ENCODE measurements around the gene IKBIP. TPM values are rescaled to one million over a fixed set of nuclear protein-coding genes. Genes with fewer than 3 reads are reported as not detected.

Gene IKBIP
- total RNA-seq, 4 donors from 2014 or later, result 13.2 to 28.4 (median 24.7) TPM

- TF ChIP-seq, protein P1, sequence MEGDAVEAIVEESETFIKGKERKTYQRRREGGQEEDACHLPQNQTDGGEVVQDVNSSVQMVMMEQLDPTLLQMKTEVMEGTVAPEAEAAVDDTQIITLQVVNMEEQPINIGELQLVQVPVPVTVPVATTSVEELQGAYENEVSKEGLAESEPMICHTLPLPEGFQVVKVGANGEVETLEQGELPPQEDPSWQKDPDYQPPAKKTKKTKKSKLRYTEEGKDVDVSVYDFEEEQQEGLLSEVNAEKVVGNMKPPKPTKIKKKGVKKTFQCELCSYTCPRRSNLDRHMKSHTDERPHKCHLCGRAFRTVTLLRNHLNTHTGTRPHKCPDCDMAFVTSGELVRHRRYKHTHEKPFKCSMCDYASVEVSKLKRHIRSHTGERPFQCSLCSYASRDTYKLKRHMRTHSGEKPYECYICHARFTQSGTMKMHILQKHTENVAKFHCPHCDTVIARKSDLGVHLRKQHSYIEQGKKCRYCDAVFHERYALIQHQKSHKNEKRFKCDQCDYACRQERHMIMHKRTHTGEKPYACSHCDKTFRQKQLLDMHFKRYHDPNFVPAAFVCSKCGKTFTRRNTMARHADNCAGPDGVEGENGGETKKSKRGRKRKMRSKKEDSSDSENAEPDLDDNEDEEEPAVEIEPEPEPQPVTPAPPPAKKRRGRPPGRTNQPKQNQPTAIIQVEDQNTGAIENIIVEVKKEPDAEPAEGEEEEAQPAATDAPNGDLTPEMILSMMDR (IDR thresholded peaks at IDR 0.05; ENCODE audit: low read depth), result no peak
Observed at GRCh38 chr12:98580695-98581094, 63.9 kb downstream of the IKBIP start.

- TF ChIP-seq, protein P1 (IDR thresholded peaks at IDR 0.05; ENCODE audit: low read depth), result no peak
Observed at GRCh38 chr12:98579835-98580234, 64.8 kb downstream of the IKBIP start.

DNA sequence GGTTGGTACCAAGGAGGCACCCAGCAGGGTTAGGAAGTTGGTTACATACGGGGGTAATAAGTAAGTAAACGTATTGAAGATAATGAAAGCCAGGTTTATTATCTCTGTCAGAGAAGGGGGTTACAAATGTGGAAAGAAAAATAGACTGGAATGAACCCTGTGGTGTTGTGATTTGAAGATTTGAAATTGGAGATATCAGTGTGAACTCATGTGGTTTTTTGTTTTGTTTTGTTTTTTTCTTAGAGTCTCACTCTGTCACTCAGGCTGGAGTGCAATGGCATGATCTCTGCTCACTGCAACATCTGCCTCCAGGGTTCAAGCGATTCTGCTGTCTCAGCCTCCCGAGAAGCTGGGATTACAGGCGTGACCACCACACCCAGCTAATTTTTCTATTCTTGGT, 65.2 kb downstream of the IKBIP start:
- TF ChIP-seq, protein P1 (IDR thresholded peaks at IDR 0.05; ENCODE audit: low read depth), result no peak

DNA sequence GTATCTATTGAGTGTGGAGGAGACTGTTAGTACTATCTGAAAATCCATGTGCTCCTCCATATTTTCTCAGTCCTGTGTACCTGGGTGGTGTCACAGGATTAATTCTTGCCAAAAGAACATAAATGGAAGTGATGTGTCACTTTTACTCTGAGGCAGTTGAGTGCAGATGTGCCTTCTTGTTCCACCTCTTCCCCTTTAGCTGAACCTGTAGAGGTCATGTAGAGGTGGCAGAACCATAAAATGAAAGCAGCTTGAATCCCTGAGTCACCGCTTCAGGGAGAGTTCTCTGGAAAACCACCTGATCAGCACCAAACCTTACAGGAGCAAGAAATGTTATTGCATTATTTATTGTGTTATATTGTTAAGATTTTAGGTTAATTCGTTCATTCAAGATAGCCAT, 65.8 kb downstream of the IKBIP start:
- TF ChIP-seq, protein P1 (IDR thresholded peaks at IDR 0.05; ENCODE audit: low read depth), result no peak

GRCh38 chr12:98578392-98578791, 66.2 kb downstream of the IKBIP start:
- TF ChIP-seq, protein P1 (IDR thresholded peaks at IDR 0.05; ENCODE audit: low read depth), result no peak

DNA sequence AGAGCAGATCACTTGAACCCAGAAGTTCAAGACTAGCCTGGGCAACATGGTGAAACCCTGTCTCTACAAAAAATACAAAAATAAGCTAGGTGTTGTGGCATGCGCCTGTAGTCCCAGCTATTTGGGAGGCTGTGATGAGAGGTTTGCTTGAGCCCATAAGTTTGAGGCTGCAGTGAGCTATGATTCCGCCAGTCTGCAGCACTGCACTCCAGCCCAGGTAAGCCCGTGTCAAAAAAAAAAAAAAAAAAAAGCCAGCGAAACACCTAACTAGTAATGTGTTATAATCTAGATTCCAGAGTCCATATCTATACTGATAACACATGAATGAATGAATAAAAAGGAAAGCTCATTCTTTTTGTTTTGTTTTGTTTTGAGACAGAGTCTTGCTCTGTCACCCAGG, 69.6 kb downstream of the IKBIP start:
- TF ChIP-seq, protein P1 (IDR thresholded peaks at IDR 0.05; ENCODE audit: low read depth), result no peak

Small RNA genes within 50 kb of the gene (small RNA-seq; reads per million reads assigned to genes)
- gene SNORA53, result 113 reads per million, percentile 98 among the genes with 10 or more reads in this experiment

Other genes starting within 250 kb of the IKBIP start
- gene TMPO, start 129.2 kb downstream of the IKBIP start, total RNA-seq, result 10 to 100 TPM; 27.6 to 47.1 (median 37.7) TPM
- gene SLC25A3, start 51.1 kb downstream of the IKBIP start, total RNA-seq, result 100 to 1,000 TPM; 322 to 423 (median 392) TPM
- 10 to 100 TPM; 11.1 to 21.9 (median 13.2) TPM for gene APAF1, start 502 bp upstream of the IKBIP start, total RNA-seq

All from subcutaneous adipose tissue (tissue), 4 donors.